A549 treated with GW870086 at 1 μM for 4 hours (cell line): ENCODE data around the gene IHH. TPM values are rescaled to one million over a fixed set of nuclear protein-coding genes. Genes with fewer than 3 reads are reported as not detected.

ENCODE experiments used
- total RNA-seq: library from RNA; stranded (reverse); fragments of 200-300 nt; extraction: Qiagen RNA extraction; gene quantifications from 5 replicates; pipeline ENCODE4 v1.2.3, GENCODE V29; 2022; ENCODE audit warnings: low read depth

The IHH gene
- total RNA-seq: 0.13 to 0.45 TPM (median 0.31 TPM) in 5 replicates

GRCh38 chr2:219060821-219061791, at the start of gene IHH:
Gene IHH, minus strand, starts transcription at chr2:219060921. Its CDS starts 454 bp downstream, at chr2:219060467.

GRCh38 chr2:219041252-219041651, 19.5 kb downstream of the IHH start, which contains the start of gene CFAP65:
Gene CFAP65, minus strand, starts transcription at chr2:219041516. Its CDS starts 2,468 bp downstream, at chr2:219039048.

Other genes with a start within 250 kb of the IHH start
- gene PRKAG3, start 229.1 kb downstream of the IHH start, total RNA-seq: not detected in 5 replicates
- gene WNT6, start 201.1 kb downstream of the IHH start, total RNA-seq: 0.14 to 0.36 TPM (median 0.26 TPM) in 5 replicates
- 0.07 to 0.23 TPM in 2 of 5 replicates, not detected in the others for gene WNT10A, start 180.1 kb downstream of the IHH start, total RNA-seq
- 3.2 to 6.1 TPM (median 5.3 TPM) in 5 replicates for gene CDK5R2, start 101.3 kb downstream of the IHH start, total RNA-seq
- not detected in 5 replicates for gene FEV, start 75.7 kb downstream of the IHH start, total RNA-seq
- not detected in 5 replicates for gene CRYBA2, start 67.5 kb downstream of the IHH start, total RNA-seq
- gene CFAP65, start 19.4 kb downstream of the IHH start, total RNA-seq: 0.14 to 0.21 TPM (median 0.18 TPM) in 4 of 5 replicates, not detected in the other
- 14.9 to 20.3 TPM (median 16.4 TPM) in 5 replicates for gene NHEJ1, start 99.9 kb upstream of the IHH start, total RNA-seq
- 0.39 to 1.6 TPM (median 0.51 TPM) in 5 replicates for gene SLC23A3, start 109.1 kb upstream of the IHH start, total RNA-seq
- 37.6 to 45.1 TPM (median 44.4 TPM) in 5 replicates for gene CNPPD1, start 116.0 kb upstream of the IHH start, total RNA-seq
- gene RETREG2, start 117.4 kb upstream of the IHH start, total RNA-seq: 55.8 to 83.6 TPM (median 80.0 TPM) in 5 replicates
- 16.4 to 22.1 TPM (median 21.8 TPM) in 5 replicates for gene ZFAND2B, start 145.9 kb upstream of the IHH start, total RNA-seq
- gene ABCB6, start 158.0 kb upstream of the IHH start, total RNA-seq: 19.6 to 34.4 TPM (median 31.2 TPM) in 5 replicates
- gene ATG9A, start 168.7 kb upstream of the IHH start, total RNA-seq: 38.5 to 47.2 TPM (median 43.3 TPM) in 5 replicates
- gene ANKZF1, start 168.9 kb upstream of the IHH start, total RNA-seq: 12.4 to 16.6 TPM (median 16.2 TPM) in 5 replicates
- 5.0 to 6.7 TPM (median 6.3 TPM) in 5 replicates for gene GLB1L, start 184.5 kb upstream of the IHH start, total RNA-seq
- gene STK16, start 184.6 kb upstream of the IHH start, total RNA-seq: 26.4 to 32.1 TPM (median 29.5 TPM) in 5 replicates
- gene TUBA4B, start 192.3 kb upstream of the IHH start, total RNA-seq: 0.13 to 0.34 TPM (median 0.19 TPM) in 3 of 5 replicates, not detected in the others
- gene TUBA4A, start 193.0 kb upstream of the IHH start, total RNA-seq: 273 to 385 TPM (median 299 TPM) in 5 replicates
- 30.0 to 40.2 TPM (median 38.3 TPM) in 5 replicates for gene DNAJB2, start 218.4 kb upstream of the IHH start, total RNA-seq
- gene PTPRN, start 248.5 kb upstream of the IHH start, total RNA-seq: 0.95 to 1.9 TPM (median 1.5 TPM) in 5 replicates